ENCODE measurements around the gene DIPK1C.

DNA sequence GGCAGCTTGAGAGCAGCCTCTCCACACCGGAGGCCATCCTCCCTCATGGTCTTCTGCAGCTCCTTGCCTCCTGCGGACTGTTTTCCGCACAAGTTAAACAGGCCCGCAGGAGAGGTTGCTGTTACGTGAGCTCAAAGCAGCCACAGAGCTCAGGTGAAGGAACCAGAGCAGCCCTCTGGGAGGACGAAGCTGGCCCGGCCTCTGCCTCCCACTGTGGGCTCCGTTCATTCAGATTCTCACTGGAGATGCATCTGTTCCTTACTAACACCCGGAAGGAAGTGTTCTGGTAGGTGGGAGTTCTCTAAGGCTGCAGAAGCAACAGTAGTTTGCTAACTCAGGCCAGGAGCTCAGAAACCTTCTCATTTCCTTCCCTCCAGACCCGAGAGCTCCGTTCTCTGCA is 10.9 kb downstream of the DIPK1C start:
- TF ChIP-seq CTCF (IDR thresholded peaks at IDR 0.05), result no peak
- no peak for TF ChIP-seq EZH2 (IDR thresholded peaks at IDR 0.05; ENCODE audit: borderline replicate concordance, insufficient read depth, low read depth, low read length, poor library complexity, severe bottlenecking)

All from B cell (primary cell).